ENCODE results near the gene CDH13. TPM values are rescaled to one million over a fixed set of nuclear protein-coding genes. Genes with fewer than 3 reads are reported as not detected.

The CDH13 gene
- total and polyA plus RNA-seq, 2 experiments from 2014 or later, result 1.2 to 1.5 TPM

- Histone ChIP-seq H2AFZ (no peak overlapping the region), H3K36me3 (replicated peaks; ENCODE audit: insufficient read depth, low read depth) (no peaks in the 10 kb centered on the region), H4K20me1 (ENCODE audit: insufficient read depth, poor library complexity, severe bottlenecking) (no peaks in the 10 kb centered on the region), H3K4me1 (ENCODE audit: insufficient read depth) (peaks cover under 1% of the 10 kb centered on the region), H3K4me2 (no peak overlapping the region), H3K79me2 (peaks cover 7% of the 10 kb centered on the region), H3K9me2 (replicated peaks; ENCODE audit: insufficient read depth) (no peaks in the 10 kb centered on the region), H3K27ac (peak overlapping the region; percentile 33), H3K27me3 (no peaks in the 10 kb centered on the region), H3K9me3 (ENCODE audit: low read depth) (no peaks in the 10 kb centered on the region), H3K4me3 (no peak overlapping the region)
- DNase-seq (ENCODE audit: low spot score), result no peak
- TF ChIP-seq EZH2 (IDR thresholded peaks at IDR 0.05; ENCODE audit: borderline replicate concordance) (no peak), CTCF (IDR thresholded peaks at IDR 0.05; ENCODE audit: poor library complexity) (no peak), EZH2phosphoT487 (IDR thresholded peaks at IDR 0.05; ENCODE audit: low read depth, severe bottlenecking, unreplicated experiment) (no peak)
- 81% methylated on average over 3 of the region's 3 CpGs for WGBS (ENCODE audit: low lambda C conversion rate, missing lambda C conversion rate)
Measured at GRCh38 chr16:83803811-83804210, 1177.0 kb downstream of the CDH13 start.

GRCh38 chr16:83804366-83804765, 1177.6 kb downstream of the CDH13 start:
- WGBS (ENCODE audit: low lambda C conversion rate, missing lambda C conversion rate), result 93% methylated on average over 5 of the region's 5 CpGs
- Histone ChIP-seq H3K27ac (peak overlapping the region; percentile 33), H3K4me2 (no peak overlapping the region), H2AFZ (no peak overlapping the region), H3K4me1 (ENCODE audit: insufficient read depth) (peaks cover 6% of the 10 kb centered on the region), H3K79me2 (peaks cover 12% of the 10 kb centered on the region), H3K36me3 (replicated peaks; ENCODE audit: insufficient read depth, low read depth) (no peaks in the 10 kb centered on the region), H3K4me3 (no peak overlapping the region), H4K20me1 (ENCODE audit: insufficient read depth, poor library complexity, severe bottlenecking) (no peaks in the 10 kb centered on the region), H3K9me3 (ENCODE audit: low read depth) (no peaks in the 10 kb centered on the region), H3K27me3 (no peaks in the 10 kb centered on the region), H3K9me2 (replicated peaks; ENCODE audit: insufficient read depth) (no peaks in the 10 kb centered on the region)
- no peak for DNase-seq (ENCODE audit: low spot score)
- TF ChIP-seq EZH2 (IDR thresholded peaks at IDR 0.05; ENCODE audit: borderline replicate concordance) (no peak), EZH2phosphoT487 (IDR thresholded peaks at IDR 0.05; ENCODE audit: low read depth, severe bottlenecking, unreplicated experiment) (no peak), CTCF (IDR thresholded peaks at IDR 0.05; ENCODE audit: poor library complexity) (no peak)

GRCh38 chr16:83806036-83806435, 1179.3 kb downstream of the CDH13 start:
- Histone ChIP-seq H3K36me3 (replicated peaks; ENCODE audit: insufficient read depth, low read depth) (no peaks in the 10 kb centered on the region), H3K9me2 (replicated peaks; ENCODE audit: insufficient read depth) (no peaks in the 10 kb centered on the region), H2AFZ (no peak overlapping the region), H3K4me1 (ENCODE audit: insufficient read depth) (peaks cover 6% of the 10 kb centered on the region), H3K79me2 (peaks cover 29% of the 10 kb centered on the region), H3K4me2 (no peak overlapping the region), H3K4me3 (no peak overlapping the region), H4K20me1 (ENCODE audit: insufficient read depth, poor library complexity, severe bottlenecking) (peaks cover 3% of the 10 kb centered on the region), H3K9me3 (ENCODE audit: low read depth) (no peaks in the 10 kb centered on the region), H3K27me3 (no peaks in the 10 kb centered on the region), H3K27ac (no peak overlapping the region)
- WGBS (ENCODE audit: low lambda C conversion rate, missing lambda C conversion rate), result 73% methylated on average over 5 of the region's 5 CpGs
- DNase-seq (ENCODE audit: low spot score), result no peak
- TF ChIP-seq EZH2phosphoT487 (IDR thresholded peaks at IDR 0.05; ENCODE audit: low read depth, severe bottlenecking, unreplicated experiment), result no peak
- no peak for TF ChIP-seq CTCF (IDR thresholded peaks at IDR 0.05; ENCODE audit: poor library complexity)
- no peak for TF ChIP-seq EZH2 (IDR thresholded peaks at IDR 0.05; ENCODE audit: borderline replicate concordance)

- no peaks in the 10 kb centered on the region for H3K36me3 ChIP-seq (replicated peaks; ENCODE audit: insufficient read depth, low read depth)
- no peak overlapping the region for H3K27ac ChIP-seq
- H3K9me2 ChIP-seq (replicated peaks; ENCODE audit: insufficient read depth), result no peaks in the 10 kb centered on the region
- WGBS (ENCODE audit: low lambda C conversion rate, missing lambda C conversion rate), result 94% methylated on average over 6 of the region's 6 CpGs
- no peaks in the 10 kb centered on the region for H3K9me3 ChIP-seq (ENCODE audit: low read depth)
- peaks cover 6% of the 10 kb centered on the region for H3K4me1 ChIP-seq (ENCODE audit: insufficient read depth)
- H4K20me1 ChIP-seq (ENCODE audit: insufficient read depth, poor library complexity, severe bottlenecking), result peaks cover 3% of the 10 kb centered on the region
- TF ChIP-seq CTCF (IDR thresholded peaks at IDR 0.05; ENCODE audit: poor library complexity) (no peak), EZH2phosphoT487 (IDR thresholded peaks at IDR 0.05; ENCODE audit: low read depth, severe bottlenecking, unreplicated experiment) (no peak), EZH2 (IDR thresholded peaks at IDR 0.05; ENCODE audit: borderline replicate concordance) (no peak)
- no peak overlapping the region for H3K4me3 ChIP-seq
- no peak for DNase-seq (ENCODE audit: low spot score)
- no peak overlapping the region for H3K4me2 ChIP-seq
- H3K79me2 ChIP-seq, result peaks cover 32% of the 10 kb centered on the region
- H2AFZ ChIP-seq, result peak overlapping the region; percentile 72
- H3K27me3 ChIP-seq, result no peaks in the 10 kb centered on the region
Measured at GRCh38 chr16:83806731-83807130, 1180.0 kb downstream of the CDH13 start.

Data from hepatocyte (in vitro differentiated cells).